ENCODE data around the gene FEN1. TPM values are rescaled to one million over a fixed set of nuclear protein-coding genes. Genes with fewer than 3 reads are reported as not detected.

FEN1 gene
- total and polyA plus RNA-seq, 2 experiments from 2014 or later, result 29.0 to 31.5 TPM

DNA sequence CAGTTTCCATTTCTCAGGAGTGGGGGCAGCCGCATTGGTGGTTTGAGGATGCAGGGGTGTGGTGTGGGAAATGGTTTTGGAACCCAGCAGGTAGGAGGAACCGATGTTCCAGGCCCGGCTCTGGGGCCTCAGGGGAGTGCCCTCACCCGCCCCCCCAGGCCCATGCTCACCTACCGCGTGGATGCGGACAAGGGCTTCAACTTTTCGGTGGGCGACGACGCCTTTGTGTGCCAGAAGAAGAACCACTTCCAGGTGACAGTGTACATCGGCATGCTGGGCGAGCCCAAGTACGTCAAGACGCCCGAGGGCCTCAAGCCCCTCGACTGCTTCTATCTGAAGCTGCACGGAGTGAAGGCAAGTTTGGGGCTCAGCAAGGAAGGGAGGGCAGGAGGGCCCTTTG lies 18.9 kb upstream of the FEN1 start:
- H3K79me2 ChIP-seq (ENCODE audit: insufficient read depth), result no peaks in the 10 kb centered on the region
- H3K9me2 ChIP-seq (ENCODE audit: insufficient read depth), result no peaks in the 10 kb centered on the region
- no peak overlapping the region for H3K27ac ChIP-seq
- H3K9me3 ChIP-seq (ENCODE audit: low read depth), result no peaks in the 10 kb centered on the region
- in situ Hi-C loops (cut with MboI), result no loop called here
- H3K27me3 ChIP-seq (replicated peaks; ENCODE audit: insufficient read depth), result no peaks in the 10 kb centered on the region
- H3K4me2 ChIP-seq (ENCODE audit: unreplicated experiment), result no peak overlapping the region
- no peak overlapping the region for H3K9ac ChIP-seq
- no peak overlapping the region for H3K4me3 ChIP-seq
- no peaks in the 10 kb centered on the region for H3K4me1 ChIP-seq (ENCODE audit: insufficient read depth)
- no peaks in the 10 kb centered on the region for H3F3A ChIP-seq (ENCODE audit: insufficient read depth)
- WGBS, 2 experiments (ENCODE audit: low coverage in 1 of 2, low lambda C conversion rate in 2 of 2, missing lambda C conversion rate in 2 of 2), result 71 to 74% methylated on average over 18 of the region's 18 CpGs
- no peaks in the 10 kb centered on the region for H3K36me3 ChIP-seq (ENCODE audit: low read depth)
- TF ChIP-seq EZH2 (IDR thresholded peaks at IDR 0.05; ENCODE audit: insufficient read depth, poor library complexity, severe bottlenecking) (no peak), EZH2phosphoT487 (IDR thresholded peaks at IDR 0.05; ENCODE audit: insufficient read depth, low read depth) (no peak)
- H4K20me1 ChIP-seq (ENCODE audit: insufficient read depth), result no peaks in the 10 kb centered on the region
- H2AFZ ChIP-seq, result no peak overlapping the region
- no peak for DNase-seq

DNA sequence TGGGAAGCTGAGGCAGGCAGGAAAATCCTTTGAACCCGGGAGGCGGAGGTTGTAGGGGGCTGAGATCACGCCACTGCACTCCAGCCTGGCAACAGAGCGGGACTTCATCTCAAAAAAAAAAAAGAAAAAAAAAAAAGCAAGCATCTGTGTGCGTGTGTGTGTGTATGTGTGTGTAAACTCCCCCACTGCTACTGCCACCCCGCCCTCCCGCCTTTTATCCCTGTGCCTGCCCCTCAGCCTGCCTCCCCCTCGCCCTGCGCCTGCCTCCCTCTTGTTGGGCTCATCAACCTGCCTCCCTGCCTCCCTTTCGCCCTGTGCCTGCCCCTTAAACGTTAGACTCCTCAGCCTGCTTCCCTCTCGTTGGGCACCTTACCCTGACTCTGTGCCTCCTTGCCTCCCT lies 18.3 kb upstream of the FEN1 start:
- Histone ChIP-seq H3K4me3 (no peak overlapping the region), H2AFZ (no peak overlapping the region), H3K9me3 (ENCODE audit: low read depth) (no peaks in the 10 kb centered on the region), H3K36me3 (ENCODE audit: low read depth) (no peaks in the 10 kb centered on the region), H3K27me3 (replicated peaks; ENCODE audit: insufficient read depth) (no peaks in the 10 kb centered on the region), H3K9ac (no peak overlapping the region), H3K27ac (no peak overlapping the region), H3K4me1 (ENCODE audit: insufficient read depth) (no peaks in the 10 kb centered on the region), H4K20me1 (ENCODE audit: insufficient read depth) (no peaks in the 10 kb centered on the region), H3K9me2 (ENCODE audit: insufficient read depth) (no peaks in the 10 kb centered on the region), H3K4me2 (ENCODE audit: unreplicated experiment) (no peak overlapping the region), H3K79me2 (ENCODE audit: insufficient read depth) (no peaks in the 10 kb centered on the region), H3F3A (ENCODE audit: insufficient read depth) (no peaks in the 10 kb centered on the region)
- DNase-seq, result no peak
- in situ Hi-C loops (cut with MboI), result no loop called here
- TF ChIP-seq EZH2 (IDR thresholded peaks at IDR 0.05; ENCODE audit: insufficient read depth, poor library complexity, severe bottlenecking), result no peak
- TF ChIP-seq EZH2phosphoT487 (IDR thresholded peaks at IDR 0.05; ENCODE audit: insufficient read depth, low read depth), result no peak
- 79 to 81% methylated on average over 6 to 12 of the region's 12 CpGs for WGBS, 2 experiments (ENCODE audit: low coverage in 1 of 2, low lambda C conversion rate in 2 of 2, missing lambda C conversion rate in 2 of 2)

DNA sequence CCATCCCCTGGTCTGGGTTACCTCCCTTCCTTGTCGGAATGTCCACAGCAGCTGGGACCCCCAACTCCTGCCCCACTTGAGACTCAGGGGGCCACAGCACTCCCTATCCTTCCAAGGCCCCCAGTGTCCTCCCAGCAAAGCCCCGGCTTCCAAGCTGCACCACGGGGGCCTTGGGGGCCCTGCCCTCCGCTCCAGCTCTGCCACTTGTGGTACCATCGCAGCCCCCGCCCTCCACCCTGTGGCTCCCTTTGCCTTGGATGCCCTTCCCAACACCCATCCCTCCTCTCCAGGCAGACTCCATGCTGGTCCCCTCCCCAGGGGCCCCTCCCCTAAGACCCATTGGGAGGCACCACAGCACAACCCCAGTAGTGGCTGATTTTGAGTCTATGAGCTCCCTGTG lies 17.6 kb upstream of the FEN1 start:
- no peak overlapping the region for H3K9ac ChIP-seq
- H3K4me3 ChIP-seq, result no peak overlapping the region
- H3K27me3 ChIP-seq (replicated peaks; ENCODE audit: insufficient read depth), result no peaks in the 10 kb centered on the region
- H3K36me3 ChIP-seq (ENCODE audit: low read depth), result no peaks in the 10 kb centered on the region
- H3K9me2 ChIP-seq (ENCODE audit: insufficient read depth), result no peaks in the 10 kb centered on the region
- 83 to 84% methylated on average over 3 to 6 of the region's 6 CpGs for WGBS, 2 experiments (ENCODE audit: low coverage in 1 of 2, low lambda C conversion rate in 2 of 2, missing lambda C conversion rate in 2 of 2)
- TF ChIP-seq EZH2phosphoT487 (IDR thresholded peaks at IDR 0.05; ENCODE audit: insufficient read depth, low read depth), result no peak
- no peak for TF ChIP-seq EZH2 (IDR thresholded peaks at IDR 0.05; ENCODE audit: insufficient read depth, poor library complexity, severe bottlenecking)
- no peak for DNase-seq
- H3K4me1 ChIP-seq (ENCODE audit: insufficient read depth), result no peaks in the 10 kb centered on the region
- no peaks in the 10 kb centered on the region for H3K79me2 ChIP-seq (ENCODE audit: insufficient read depth)
- no peaks in the 10 kb centered on the region for H4K20me1 ChIP-seq (ENCODE audit: insufficient read depth)
- in situ Hi-C loops (cut with MboI), result no loop called here
- H3F3A ChIP-seq (ENCODE audit: insufficient read depth), result no peaks in the 10 kb centered on the region
- H3K27ac ChIP-seq, result no peak overlapping the region
- H3K4me2 ChIP-seq (ENCODE audit: unreplicated experiment), result no peak overlapping the region
- H3K9me3 ChIP-seq (ENCODE audit: low read depth), result no peaks in the 10 kb centered on the region
- no peak overlapping the region for H2AFZ ChIP-seq

DNA sequence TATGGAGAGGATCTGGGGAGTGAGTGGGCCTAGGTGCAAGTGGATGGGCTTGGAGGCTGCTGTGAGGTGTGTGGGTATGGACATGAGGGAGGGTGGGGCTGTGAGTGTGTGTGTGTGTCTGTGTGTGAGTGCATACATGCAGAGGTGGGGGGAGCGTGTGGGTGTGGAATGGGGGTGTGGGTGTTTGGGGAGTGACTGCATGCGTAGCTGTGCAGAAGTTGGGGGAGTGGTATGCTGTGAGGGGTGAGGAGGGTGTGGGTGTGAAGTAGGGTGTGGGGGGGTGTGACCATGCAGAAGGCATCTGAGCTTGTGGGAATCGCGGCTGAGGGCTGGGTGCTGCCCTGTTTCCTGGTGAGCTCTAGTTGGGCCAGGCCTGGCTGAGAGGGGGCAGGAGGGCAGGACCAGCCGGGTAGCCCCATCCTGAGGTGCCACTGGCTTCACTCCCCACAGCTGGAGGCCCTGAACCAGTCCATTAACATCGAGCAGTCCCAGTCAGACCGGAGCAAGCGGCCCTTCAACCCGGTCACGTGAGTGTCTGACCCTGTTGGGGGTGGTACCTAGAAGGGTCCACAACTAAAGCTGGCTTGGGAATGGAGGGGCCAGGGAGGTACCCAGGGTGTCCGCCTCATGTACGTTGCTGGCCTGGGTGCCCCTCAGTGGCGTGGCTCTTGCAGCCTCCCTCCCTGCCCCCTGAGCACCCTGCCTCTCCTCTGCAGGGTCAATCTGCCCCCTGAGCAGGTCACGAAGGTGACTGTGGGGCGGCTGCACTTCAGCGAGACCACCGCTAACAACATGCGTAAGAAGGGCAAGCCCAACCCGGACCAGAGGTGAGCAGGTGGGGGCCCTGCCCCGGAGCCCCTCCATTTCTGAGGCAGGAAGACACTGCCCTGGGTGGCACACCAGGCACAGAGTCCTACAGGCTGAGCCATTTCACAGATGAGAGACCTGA lies 16.8 kb upstream of the FEN1 start:
- Histone ChIP-seq H3K9ac (no peak overlapping the region), H3K79me2 (ENCODE audit: insufficient read depth) (no peaks in the 10 kb centered on the region), H3K4me2 (ENCODE audit: unreplicated experiment) (no peak overlapping the region), H3K36me3 (ENCODE audit: low read depth) (no peaks in the 10 kb centered on the region), H3K9me2 (ENCODE audit: insufficient read depth) (no peaks in the 10 kb centered on the region), H3K27ac (no peak overlapping the region), H3F3A (ENCODE audit: insufficient read depth) (no peaks in the 10 kb centered on the region), H3K27me3 (replicated peaks; ENCODE audit: insufficient read depth) (no peaks in the 10 kb centered on the region), H3K4me3 (no peak overlapping the region), H3K4me1 (ENCODE audit: insufficient read depth) (no peaks in the 10 kb centered on the region), H2AFZ (no peak overlapping the region), H3K9me3 (ENCODE audit: low read depth) (no peaks in the 10 kb centered on the region), H4K20me1 (ENCODE audit: insufficient read depth) (no peaks in the 10 kb centered on the region)
- no peak for DNase-seq
- in situ Hi-C loops (cut with MboI), result no loop called here
- 70 to 71% methylated on average over 17 to 20 of the region's 20 CpGs for WGBS, 2 experiments (ENCODE audit: low coverage in 1 of 2, low lambda C conversion rate in 2 of 2, missing lambda C conversion rate in 2 of 2)
- TF ChIP-seq EZH2phosphoT487 (IDR thresholded peaks at IDR 0.05; ENCODE audit: insufficient read depth, low read depth) (no peak), EZH2 (IDR thresholded peaks at IDR 0.05; ENCODE audit: insufficient read depth, poor library complexity, severe bottlenecking) (no peak)

Measured in GM23248 (cell line).